ENCODE data around the gene P2RX1.

DNA sequence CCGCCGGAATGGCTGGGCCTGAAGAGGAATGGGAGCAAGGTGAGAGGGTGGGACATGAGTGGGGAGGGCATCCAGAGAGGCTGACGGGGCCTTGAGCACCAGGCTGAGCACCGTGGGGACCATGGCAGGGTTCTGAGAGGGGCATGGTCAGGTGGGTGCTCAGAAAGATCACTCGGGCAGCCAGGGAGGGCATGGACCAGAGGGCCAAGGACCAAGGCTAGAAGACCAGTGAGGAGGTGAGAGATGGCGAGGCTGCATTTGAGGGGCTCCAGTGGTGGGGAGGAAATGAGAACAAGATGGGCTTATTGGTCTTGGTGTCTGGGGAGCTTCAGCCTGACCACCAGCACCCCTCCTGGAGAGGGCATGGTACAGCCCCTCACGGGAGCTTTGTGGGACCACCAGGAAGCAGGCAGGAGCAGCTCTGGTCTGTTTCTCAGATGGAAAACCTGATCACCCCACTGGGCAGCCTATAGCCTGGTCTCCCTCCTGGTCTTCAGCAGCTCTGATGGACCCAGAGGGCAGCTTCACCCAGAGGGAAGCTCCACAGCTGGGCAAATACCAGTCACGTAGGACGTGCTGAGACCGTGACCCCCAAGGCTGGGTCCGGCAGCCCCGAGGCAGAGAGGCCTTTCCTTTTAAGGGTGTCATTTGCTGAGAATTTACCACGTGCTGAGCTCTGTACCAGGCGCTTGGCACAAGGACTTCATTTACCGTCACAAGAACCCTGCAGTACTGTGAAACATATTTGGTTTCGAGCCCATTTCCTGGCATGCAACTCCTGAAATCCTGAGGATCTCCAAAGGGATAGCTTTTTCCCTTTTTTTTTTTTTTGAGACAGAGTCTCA lies 58.8 kb downstream of the P2RX1 start:
- TF ChIP-seq, protein P1, sequence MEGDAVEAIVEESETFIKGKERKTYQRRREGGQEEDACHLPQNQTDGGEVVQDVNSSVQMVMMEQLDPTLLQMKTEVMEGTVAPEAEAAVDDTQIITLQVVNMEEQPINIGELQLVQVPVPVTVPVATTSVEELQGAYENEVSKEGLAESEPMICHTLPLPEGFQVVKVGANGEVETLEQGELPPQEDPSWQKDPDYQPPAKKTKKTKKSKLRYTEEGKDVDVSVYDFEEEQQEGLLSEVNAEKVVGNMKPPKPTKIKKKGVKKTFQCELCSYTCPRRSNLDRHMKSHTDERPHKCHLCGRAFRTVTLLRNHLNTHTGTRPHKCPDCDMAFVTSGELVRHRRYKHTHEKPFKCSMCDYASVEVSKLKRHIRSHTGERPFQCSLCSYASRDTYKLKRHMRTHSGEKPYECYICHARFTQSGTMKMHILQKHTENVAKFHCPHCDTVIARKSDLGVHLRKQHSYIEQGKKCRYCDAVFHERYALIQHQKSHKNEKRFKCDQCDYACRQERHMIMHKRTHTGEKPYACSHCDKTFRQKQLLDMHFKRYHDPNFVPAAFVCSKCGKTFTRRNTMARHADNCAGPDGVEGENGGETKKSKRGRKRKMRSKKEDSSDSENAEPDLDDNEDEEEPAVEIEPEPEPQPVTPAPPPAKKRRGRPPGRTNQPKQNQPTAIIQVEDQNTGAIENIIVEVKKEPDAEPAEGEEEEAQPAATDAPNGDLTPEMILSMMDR (IDR thresholded peaks at IDR 0.05), result no peak
- TF ChIP-seq EP300 (IDR thresholded peaks at IDR 0.05) (no peak), POLR2AphosphoS5 (IDR thresholded peaks at IDR 0.05) (no peak), POLR2A (IDR thresholded peaks at IDR 0.05) (no peak)
